H9 (cell line): ENCODE measurements around the gene INTS1. TPM values are rescaled to one million over a fixed set of nuclear protein-coding genes. Genes with fewer than 3 reads are reported as not detected.

Experiments used
- DNase-seq: peaks from one replicate; pipeline ENCODE4 v3.0.0-alpha.2; 2017
- H2AFZ ChIP-seq: one replicate; pipeline ENCODE4 v1.6.1; 2013; ENCODE audit warnings: mild to moderate bottlenecking, low read length, control low read depth, moderate library complexity
- H2AK5ac ChIP-seq: 2 replicates; pipeline ENCODE4 v1.6.1; 2013; ENCODE audit warnings: low read length, control low read depth, mixed read lengths; ENCODE audit not compliant: insufficient read length
- H2BK120ac ChIP-seq: one replicate; pipeline ENCODE4 v1.6.1; 2013; ENCODE audit warnings: low read depth, mild to moderate bottlenecking, low read length, control low read depth, inconsistent platforms; ENCODE audit not compliant: poor library complexity, severe bottlenecking
- H2BK12ac ChIP-seq: 2 replicates; pipeline ENCODE4 v1.6.1; 2013; ENCODE audit warnings: low read length, control low read depth, mixed read lengths, low read depth; ENCODE audit not compliant: insufficient read length
- H2BK15ac ChIP-seq: 2 replicates; pipeline ENCODE4 v1.6.1; 2013; ENCODE audit warnings: low read depth, low read length, control low read depth
- H2BK20ac ChIP-seq: one replicate; pipeline ENCODE4 v1.6.1; 2013; ENCODE audit warnings: low read depth, mild to moderate bottlenecking, low read length, control low read depth, inconsistent platforms; ENCODE audit not compliant: poor library complexity, severe bottlenecking
- H2BK5ac ChIP-seq: 2 replicates; pipeline ENCODE4 v1.6.1; 2013; ENCODE audit warnings: low read length, control low read depth, mixed read lengths; ENCODE audit not compliant: insufficient read length
- H3K14ac ChIP-seq: 2 replicates; pipeline ENCODE4 v1.6.1; 2013; ENCODE audit warnings: low read length, control low read depth; ENCODE audit not compliant: insufficient read depth
- H3K18ac ChIP-seq: 2 replicates; pipeline ENCODE4 v1.6.1; 2013; ENCODE audit warnings: low read depth, mild to moderate bottlenecking, mixed read lengths, low read length, control low read depth; ENCODE audit not compliant: insufficient read length
- H3K23ac ChIP-seq: 2 replicates; pipeline ENCODE4 v1.6.1; 2013; ENCODE audit warnings: low read length, control low read depth, mixed read lengths, low read depth; ENCODE audit not compliant: insufficient read length
- H3K23me2 ChIP-seq: 2 replicates; pipeline ENCODE4 v1.6.1; 2013; ENCODE audit warnings: low read depth, mild to moderate bottlenecking, mixed read lengths, low read length, control low read depth; ENCODE audit not compliant: insufficient read length, poor library complexity, severe bottlenecking
- H3K27ac ChIP-seq: 2 replicates; pipeline ENCODE4 v1.5.1; 2013; ENCODE audit warnings: low read length, control low read depth, mixed read lengths, low read depth; ENCODE audit not compliant: insufficient read length
- H3K27me3 ChIP-seq: 2 replicates; pipeline ENCODE4 v1.6.1; 2013; ENCODE audit warnings: low read length, control low read depth, inconsistent platforms; ENCODE audit not compliant: insufficient read depth
- H3K4ac ChIP-seq: 2 replicates; pipeline ENCODE4 v1.6.1; 2013; ENCODE audit warnings: low read depth, mild to moderate bottlenecking, control low read depth, inconsistent platforms, low read length, moderate library complexity
- H3K4me1 ChIP-seq: 2 replicates; pipeline ENCODE4 v1.6.1; 2013; ENCODE audit warnings: low read length, control low read depth, inconsistent platforms; ENCODE audit not compliant: insufficient read depth
- H3K4me2 ChIP-seq: 2 replicates; pipeline ENCODE4 v1.6.1; 2013; ENCODE audit warnings: low read length, control low read depth, mixed read lengths; ENCODE audit not compliant: insufficient read length, insufficient read depth
- H3K56ac ChIP-seq: 2 replicates; pipeline ENCODE4 v1.6.1; 2013; ENCODE audit warnings: low read depth, mild to moderate bottlenecking, mixed read lengths, low read length, control low read depth; ENCODE audit not compliant: insufficient read length
- H3K79me1 ChIP-seq: 2 replicates; pipeline ENCODE4 v1.6.1; 2013; ENCODE audit warnings: low read depth, mild to moderate bottlenecking, moderate library complexity, low read length, control low read depth, inconsistent platforms; ENCODE audit not compliant: insufficient read depth, poor library complexity, severe bottlenecking
- H3K79me2 ChIP-seq: 2 replicates; pipeline ENCODE4 v1.6.1; 2013; ENCODE audit warnings: low read length, control low read depth, inconsistent platforms; ENCODE audit not compliant: insufficient read depth
- H3K9ac ChIP-seq: 2 replicates; pipeline ENCODE4 v1.6.1; 2013; ENCODE audit warnings: low read length, control low read depth, mixed read lengths; ENCODE audit not compliant: insufficient read length; ENCODE audit errors: extremely low read depth
- H3K9me3 ChIP-seq: one replicate; pipeline ENCODE4 v1.6.1; 2013; ENCODE audit warnings: low read depth, low read length, inconsistent platforms; ENCODE audit not compliant: control insufficient read depth
- H3T11ph ChIP-seq: one replicate; pipeline ENCODE4 v1.6.1; 2013; ENCODE audit warnings: mild to moderate bottlenecking, low read length, control low read depth, inconsistent platforms
- H4K20me1 ChIP-seq: one replicate; pipeline ENCODE4 v1.6.1; 2013; ENCODE audit not compliant: control insufficient read depth, insufficient read length, insufficient read depth
- H4K5ac ChIP-seq: 2 replicates; pipeline ENCODE4 v1.6.1; 2013; ENCODE audit warnings: low read depth, mild to moderate bottlenecking, mixed read lengths, low read length, control low read depth; ENCODE audit not compliant: insufficient read length
- H4K8ac ChIP-seq: replicated peaks from 2 replicates; pipeline ENCODE4 v1.6.1; 2013; ENCODE audit warnings: low read length, control low read depth, mixed read lengths, low read depth; ENCODE audit not compliant: insufficient read length
- H4K91ac ChIP-seq: 2 replicates; pipeline ENCODE4 v1.6.1; 2013; ENCODE audit warnings: low read depth, mild to moderate bottlenecking, moderate library complexity, mixed read lengths, low read length, control low read depth; ENCODE audit not compliant: insufficient read length
- H3K27ac Mint-ChIP-seq, 3 experiments: 2 replicates in 2 of 3; 3 replicates in 1 of 3; pipeline ENCODE4 v1.8.0; 2020 to 2021; ENCODE audit warnings: mixed read lengths in 3 of 3, mild to moderate bottlenecking in 1 of 3, moderate library complexity in 1 of 3
- H3K27me3 Mint-ChIP-seq: 2 replicates; pipeline ENCODE4 v1.8.0; 2021; ENCODE audit warnings: low read depth, mild to moderate bottlenecking, moderate library complexity, mixed read lengths
- H3K36me3 Mint-ChIP-seq, 3 experiments: 2 replicates in 2 of 3; 3 replicates in 1 of 3; pipeline ENCODE4 v1.8.0; 2020 to 2021; ENCODE audit warnings: low read depth in 3 of 3, mixed read lengths in 3 of 3; ENCODE audit not compliant: insufficient read depth in 1 of 3
- H3K4me1 Mint-ChIP-seq, 2 experiments: 2 replicates each; pipeline ENCODE4 v1.8.0; 2020; ENCODE audit warnings: mixed read lengths in 2 of 2
- H3K4me3 Mint-ChIP-seq, 2 experiments: 2 replicates in 1 of 2; 3 replicates in 1 of 2; pipeline ENCODE4 v1.8.0; 2020 to 2021; ENCODE audit warnings: mild to moderate bottlenecking in 2 of 2, mixed read lengths in 2 of 2, moderate library complexity in 1 of 2
- H3K9me3 Mint-ChIP-seq, 2 experiments: 2 replicates in 1 of 2; 3 replicates in 1 of 2; pipeline ENCODE4 v1.8.0; 2020; ENCODE audit warnings: mild to moderate bottlenecking in 2 of 2, mixed read lengths in 2 of 2, moderate library complexity in 1 of 2
- CTCF ChIP-seq: fragments of 200-600 bp; sonication (generic); conservative IDR thresholded peaks from 3 replicates; pipeline ENCODE4 v1.8.0; 2021; ENCODE audit warnings: antibody characterized with exemption, mild to moderate bottlenecking
- WGBS: extraction: QIAGEN DNeasy Blood & Tissue Kit; methylation state at CpG from one replicate; pipeline ENCODE4 v1.1.7; 2013; ENCODE audit warnings: missing lambda C conversion rate, low lambda C conversion rate, mixed read lengths; ENCODE audit not compliant: insufficient read length; ENCODE audit errors: extremely low coverage; 5-methylcytosine and 5-hydroxymethylcytosine counted together
- total RNA-seq: library from RNA; stranded (reverse); gene quantifications from 2 replicates; pipeline ENCODE4 v1.2.1, GENCODE V29; 2021

Gene INTS1
- total RNA-seq, 1 experiment from 2014 or later: 133 TPM

DNA sequence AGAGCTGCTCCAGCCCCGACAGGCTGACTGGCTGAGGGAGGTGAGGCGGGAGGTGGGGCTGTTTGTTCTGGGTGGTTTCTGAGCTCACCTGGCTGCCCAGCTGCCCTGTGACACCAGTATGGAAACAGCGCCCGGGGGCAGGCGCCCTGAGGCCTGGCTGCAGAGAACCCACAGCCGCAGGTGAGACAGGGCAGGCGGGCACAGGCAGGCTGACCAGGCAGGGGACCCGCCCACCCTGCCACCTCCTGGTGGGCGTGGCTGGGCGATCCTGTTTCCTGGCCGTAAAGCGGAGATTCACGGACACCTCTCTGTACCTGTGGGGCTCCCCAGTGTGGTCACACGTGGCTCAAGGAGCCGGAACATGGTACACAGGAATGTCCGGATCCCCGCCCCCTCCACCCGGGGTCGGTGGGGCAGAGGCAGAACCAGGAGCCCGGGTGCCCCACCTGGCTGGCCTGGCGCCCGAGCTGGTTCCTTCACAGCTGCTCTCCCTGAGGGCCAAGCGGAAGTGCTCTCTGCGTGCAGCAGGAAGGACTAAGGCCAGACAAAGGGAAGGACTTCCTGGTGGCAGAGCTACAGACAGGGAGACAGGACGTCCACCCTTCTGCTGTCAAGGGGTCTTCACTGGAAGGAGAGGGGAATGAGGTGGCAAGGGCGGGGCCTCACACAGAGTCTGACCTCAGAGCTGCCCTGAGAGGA, 48.8 kb downstream of the INTS1 start:
- no peak overlapping the region for H3K18ac ChIP-seq
- no peaks in the 10 kb centered on the region for H3K9me3 Mint-ChIP-seq
- no peak overlapping the region for H3K27ac Mint-ChIP-seq
- no peak for TF ChIP-seq CTCF
- no peak overlapping the region for H3K23ac ChIP-seq
- no peaks in the 10 kb centered on the region for H3K79me2 ChIP-seq
- peak; percentile 56 for DNase-seq
- no peaks in the 10 kb centered on the region for H3K9me3 ChIP-seq
- H3K9ac ChIP-seq: no peak overlapping the region
- no peak overlapping the region for H2BK120ac ChIP-seq
- H3K4me2 ChIP-seq: no peak overlapping the region
- H4K91ac ChIP-seq: no peak overlapping the region
- no peak overlapping the region for H2BK12ac ChIP-seq
- no peak overlapping the region for H2AK5ac ChIP-seq
- peaks cover 8% of the 10 kb centered on the region for H3K23me2 ChIP-seq
- peaks cover 2% of the 10 kb centered on the region for H4K20me1 ChIP-seq
- no peak overlapping the region for H3K27ac ChIP-seq
- no peaks in the 10 kb centered on the region for H3K27me3 ChIP-seq
- H3K14ac ChIP-seq: peak overlapping the region; percentile 17; the same call in 1 of the 2 replicates
- no peak overlapping the region for H2BK20ac ChIP-seq
- no peaks in the 10 kb centered on the region; the same call in 1 of the 2 replicates for H3K4me1 ChIP-seq
- H3K36me3 Mint-ChIP-seq: no peaks in the 10 kb centered on the region
- H4K8ac ChIP-seq: no peak overlapping the region
- H3K4ac ChIP-seq: no peak overlapping the region
- no CpG with 5 or more reads among the region's 26 CpGs for WGBS
- H3K27me3 Mint-ChIP-seq: peaks cover 3% of the 10 kb centered on the region
- no peak overlapping the region for H2BK5ac ChIP-seq
- no peak overlapping the region for H4K5ac ChIP-seq
- no peak overlapping the region for H3K4me3 Mint-ChIP-seq
- H2AFZ ChIP-seq: no peak overlapping the region
- H3K79me1 ChIP-seq: no peaks in the 10 kb centered on the region
- no peak overlapping the region for H2BK15ac ChIP-seq
- no peak overlapping the region for H3T11ph ChIP-seq
- H3K4me1 Mint-ChIP-seq: peaks cover 4 to 22% of the 10 kb centered on the region in 2 experiments
- H3K56ac ChIP-seq: no peak overlapping the region
